GM23248 (cell line): ENCODE measurements around the gene LYRM4.

Source experiments
- EZH2 ChIP-seq: fragments of 200-600 bp; sonication (generic); IDR thresholded peaks from 2 replicates; pipeline ENCODE4 v1.6.1; 2018; ENCODE audit warnings: antibody characterized with exemption, mild to moderate bottlenecking; ENCODE audit not compliant: insufficient read depth, poor library complexity, severe bottlenecking
- EZH2phosphoT487 ChIP-seq: fragments of 200-600 bp; sonication (generic); IDR thresholded peaks from 2 replicates; pipeline ENCODE4 v1.6.1; 2018; ENCODE audit warnings: antibody characterized with exemption, moderate library complexity, mild to moderate bottlenecking, low read depth; ENCODE audit not compliant: insufficient read depth

DNA sequence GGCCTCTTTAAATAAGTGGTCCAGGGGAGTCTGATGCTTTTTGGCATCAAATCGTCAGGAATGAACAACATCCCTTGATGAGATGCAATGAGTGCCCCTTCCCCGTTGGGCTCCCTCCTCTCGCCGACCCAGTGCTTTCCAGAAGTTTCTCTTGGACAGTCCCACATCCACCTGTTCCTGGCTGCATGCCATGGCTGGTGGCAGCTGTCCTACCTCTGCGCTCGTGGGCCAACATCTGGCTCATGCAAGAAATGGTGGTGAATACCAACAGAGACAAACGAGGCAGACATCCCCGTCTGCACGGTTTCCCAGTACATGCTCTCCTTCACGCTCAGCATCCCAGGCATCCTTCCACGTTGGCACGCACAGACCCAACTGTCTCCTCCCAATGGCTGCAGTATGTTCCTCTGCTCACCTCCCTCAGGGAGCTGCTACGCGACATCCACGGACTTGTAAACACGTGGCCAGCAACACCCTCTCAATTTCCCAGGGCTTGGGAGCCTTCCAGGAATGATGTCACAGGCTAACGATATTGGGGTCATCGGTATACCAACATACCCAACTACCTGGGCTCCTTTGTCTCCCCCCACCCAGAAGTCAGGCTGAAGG lies 138.1 kb downstream of the LYRM4 start:
- TF ChIP-seq EZH2 (no peak), EZH2phosphoT487 (no peak)
